GM18870 (cell line): Measurements from ENCODE around the gene LRRC4C.
A peak's percentile ranks its signal among the peaks of the same experiment; 100 is the strongest.

Source experiments
- ATAC-seq: cut with Tn5 transposase; IDR thresholded peaks from one replicate; pipeline ENCODE4 v1.9.1; 2021; ENCODE audit warnings: moderate library complexity; ENCODE audit not compliant: unreplicated experiment

LRRC4C gene

GRCh38 chr11:41333357-41333756 is 126.1 kb downstream of the LRRC4C start:
- ATAC-seq: no peak

DNA sequence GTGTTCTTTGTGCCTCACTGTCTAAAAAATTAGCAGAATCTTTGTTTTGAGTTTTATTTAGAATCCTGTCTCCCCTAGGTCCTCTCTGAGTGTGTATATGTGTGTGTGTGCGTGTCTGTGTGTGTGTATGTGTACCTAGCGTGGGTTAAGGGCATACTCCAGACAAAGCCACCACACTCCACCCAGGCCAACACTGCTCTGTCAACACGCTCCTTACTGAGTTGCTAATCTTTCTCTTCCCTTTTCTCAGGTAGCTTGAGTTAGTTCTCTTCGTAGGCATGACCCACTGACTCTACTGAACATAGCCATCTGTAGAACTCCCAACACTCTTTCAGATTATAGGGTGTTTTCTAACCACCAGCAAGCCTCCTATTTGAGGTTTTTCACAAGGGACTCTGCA is 131.1 kb downstream of the LRRC4C start:
- ATAC-seq: no peak

DNA sequence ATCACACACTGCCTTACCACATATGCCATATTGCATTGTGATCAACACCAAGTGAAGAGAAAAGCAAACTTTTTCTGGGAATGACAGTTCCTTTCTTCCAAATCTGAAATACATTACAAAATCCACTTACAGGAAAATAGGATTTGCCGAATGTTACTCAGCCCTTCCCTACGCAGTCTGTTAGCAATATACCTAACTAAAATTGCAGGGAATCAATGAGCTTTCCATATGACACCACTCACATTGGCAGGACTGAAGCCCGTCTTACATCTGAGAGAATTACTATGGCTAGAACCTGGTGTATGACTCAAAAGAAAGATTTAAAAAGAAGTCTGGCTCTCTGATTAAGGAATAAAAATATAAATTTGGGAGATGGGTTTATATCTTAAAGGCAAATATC is 136.0 kb downstream of the LRRC4C start:
- no peak for ATAC-seq

DNA sequence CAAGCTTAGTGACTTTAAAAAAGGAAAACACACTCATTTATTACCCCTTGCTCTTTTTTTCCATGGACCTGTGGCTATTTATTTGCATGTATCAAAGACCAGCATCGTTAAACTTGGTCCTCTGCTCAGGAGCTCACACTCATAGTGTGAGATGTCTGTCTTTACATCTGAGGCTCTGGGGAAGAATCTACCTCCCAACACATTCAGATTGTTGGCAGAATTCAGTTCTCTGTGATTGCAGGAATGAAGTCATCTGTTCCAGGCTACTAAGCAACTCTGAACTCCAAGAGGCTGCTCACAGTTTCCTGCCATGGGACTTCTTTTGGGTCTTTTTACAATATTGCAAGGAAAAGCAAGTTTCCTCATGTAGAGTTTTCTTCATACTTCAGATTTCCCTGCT is 138.8 kb downstream of the LRRC4C start:
- no peak for ATAC-seq

- no peak for ATAC-seq
These were observed 139.2 kb downstream of the LRRC4C start for GRCh38 chr11:41320238-41320637.

DNA sequence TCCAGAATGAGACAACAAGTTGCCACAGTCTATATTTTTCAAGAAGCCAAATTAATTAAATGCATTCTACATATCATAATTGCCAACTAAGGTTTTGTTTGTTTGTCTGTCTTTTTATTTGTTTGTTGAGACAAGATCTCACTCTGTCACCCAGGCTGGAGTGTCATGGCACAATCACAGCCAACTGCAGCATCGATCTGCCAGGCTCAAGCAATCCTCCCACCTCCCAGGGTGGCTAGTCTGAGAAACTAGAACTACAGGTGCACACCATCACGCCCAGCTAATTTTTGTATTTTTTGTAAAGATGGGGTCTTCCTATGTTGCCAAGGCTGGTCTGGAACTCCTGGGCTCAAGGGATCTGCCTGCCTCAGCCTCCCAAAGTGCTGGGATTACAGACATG is 140.0 kb downstream of the LRRC4C start:
- no peak for ATAC-seq

- ATAC-seq: no peak
These were observed 142.7 kb downstream of the LRRC4C start for GRCh38 chr11:41316751-41317150.

- ATAC-seq: no peak
These were observed 146.2 kb downstream of the LRRC4C start for GRCh38 chr11:41313226-41313625.

DNA sequence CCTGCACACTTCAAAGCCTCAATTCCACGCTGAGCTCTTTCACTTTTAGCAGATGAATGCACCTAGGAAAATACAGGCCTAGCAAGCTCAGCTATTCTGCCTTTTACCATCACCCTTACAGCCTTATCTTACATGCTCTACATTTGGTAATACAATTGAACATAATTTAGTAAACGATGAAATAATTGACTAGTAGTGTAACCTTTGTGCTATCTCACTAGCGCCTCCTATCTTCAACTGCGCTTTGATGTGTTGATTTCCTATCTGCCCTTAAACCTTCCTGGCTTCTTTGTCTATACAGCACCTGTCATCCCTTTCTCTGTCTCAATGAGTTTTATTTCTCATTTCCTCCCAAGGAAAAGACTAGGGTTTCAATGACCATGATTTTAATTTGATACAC is 149.7 kb downstream of the LRRC4C start:
- ATAC-seq: peak; percentile 14

GRCh38 chr11:41309111-41309522 is 150.3 kb downstream of the LRRC4C start:
- peak; percentile 71 for ATAC-seq

DNA sequence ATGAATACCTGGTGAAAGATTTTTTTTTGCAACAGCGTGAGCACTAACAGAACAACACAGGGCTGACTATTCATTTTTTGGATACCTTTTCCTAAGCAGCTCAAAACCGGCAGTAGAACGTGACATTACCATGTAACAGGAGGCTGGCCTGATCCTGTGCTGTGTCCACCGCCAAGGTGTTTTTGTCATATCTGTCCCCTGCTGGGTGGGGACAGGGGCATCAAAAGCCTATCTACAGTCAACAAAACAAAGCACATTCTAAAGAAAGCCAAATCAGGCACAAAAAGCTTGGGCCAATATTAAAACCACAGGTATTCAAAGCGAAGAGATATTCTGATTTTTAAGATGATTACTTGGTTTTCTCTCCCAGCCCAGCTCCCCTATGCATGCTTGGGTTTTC is 151.2 kb downstream of the LRRC4C start:
- ATAC-seq: no peak

DNA sequence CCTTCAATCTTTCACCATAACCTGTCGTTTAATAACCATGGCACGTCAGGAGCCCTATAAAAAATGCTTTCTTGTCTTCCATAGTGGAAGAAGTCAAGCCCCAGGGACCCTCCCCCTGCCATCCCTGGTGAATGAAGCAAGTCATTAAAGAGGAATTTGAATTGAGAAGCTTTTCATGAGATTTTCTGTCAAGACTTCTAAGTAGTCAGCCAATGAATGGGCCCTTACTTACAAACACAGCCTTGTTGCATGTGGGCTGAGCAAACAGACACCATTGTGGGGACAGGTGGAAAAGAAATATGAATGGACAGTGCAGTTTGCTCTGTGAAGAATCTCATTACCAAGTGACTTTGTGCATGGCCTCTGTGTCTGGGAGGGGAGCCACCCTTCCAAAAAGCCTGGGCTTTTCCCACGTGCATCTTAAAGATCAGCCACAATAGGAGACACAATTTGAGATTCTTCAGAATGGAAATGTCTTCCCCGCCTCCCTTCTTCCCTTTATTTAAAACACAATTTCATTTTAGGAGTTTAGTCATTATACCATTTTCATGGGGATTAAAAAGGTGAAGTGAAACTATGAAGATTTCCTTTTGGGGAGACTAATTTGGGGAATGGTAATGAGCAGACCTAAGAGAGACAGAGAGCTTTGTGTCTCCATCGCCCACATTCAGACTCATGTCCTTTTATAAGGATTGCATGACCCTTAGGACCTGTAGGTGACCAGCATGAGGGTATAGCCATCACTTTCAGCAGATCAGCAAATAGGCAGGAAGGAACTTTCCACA is 152.0 kb downstream of the LRRC4C start:
- ATAC-seq: no peak

DNA sequence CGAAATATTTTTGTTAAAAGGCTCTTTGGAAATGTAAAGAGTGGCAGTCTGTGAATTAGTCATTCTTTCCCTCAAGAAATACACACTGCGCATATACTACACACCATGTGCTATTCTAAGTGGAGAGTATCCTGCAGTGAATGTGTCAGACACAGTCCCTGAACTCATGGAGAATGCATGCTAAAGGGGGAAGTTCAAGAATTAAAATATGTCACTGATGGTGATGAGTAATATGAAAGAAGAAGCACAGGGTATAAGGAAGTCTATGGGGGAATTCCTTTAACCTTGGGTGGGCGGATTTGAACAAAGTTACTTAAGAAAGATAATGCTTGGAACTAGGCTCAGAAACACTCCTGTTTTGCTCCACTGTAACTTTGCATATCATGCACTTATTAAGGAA is 153.0 kb downstream of the LRRC4C start:
- peak; percentile 49 for ATAC-seq

DNA sequence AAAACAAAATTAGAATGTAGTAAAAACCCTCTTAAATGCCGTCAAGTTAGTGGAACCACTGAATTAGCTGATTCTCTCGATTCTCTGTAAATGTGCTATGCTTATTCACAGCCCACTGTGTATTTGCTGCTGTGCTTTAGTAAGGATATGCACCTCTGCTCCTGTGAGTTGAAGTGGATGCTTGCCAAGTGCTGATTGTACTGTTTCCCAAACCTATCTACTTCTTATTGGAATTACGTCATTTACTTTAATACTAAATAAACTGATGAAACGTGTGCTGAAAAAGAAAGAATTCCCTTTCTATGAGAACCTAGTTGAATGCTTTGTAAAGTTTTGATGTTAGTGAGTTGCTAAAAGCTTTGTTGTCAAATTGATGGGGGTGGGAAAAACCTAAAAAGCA is 158.4 kb downstream of the LRRC4C start:
- ATAC-seq: no peak

DNA sequence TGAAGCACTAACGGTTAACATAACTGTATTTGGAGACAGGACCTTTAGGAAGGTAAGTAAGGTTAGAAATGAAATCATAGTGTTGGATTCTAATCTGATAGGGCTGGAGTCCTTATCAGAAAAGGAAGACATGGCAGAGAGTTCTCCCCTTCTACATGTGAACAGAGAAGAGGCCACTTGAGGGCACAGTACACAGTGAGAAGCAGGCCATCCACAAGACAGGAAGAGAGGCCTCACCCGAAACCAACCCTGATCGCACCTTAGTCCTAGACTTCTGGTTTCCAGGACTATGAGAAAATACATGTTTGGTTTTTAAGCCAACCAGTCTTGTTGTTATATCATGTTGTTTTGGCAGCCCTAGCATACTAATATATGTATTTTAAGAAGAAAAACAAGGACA is 170.0 kb downstream of the LRRC4C start:
- no peak for ATAC-seq

DNA sequence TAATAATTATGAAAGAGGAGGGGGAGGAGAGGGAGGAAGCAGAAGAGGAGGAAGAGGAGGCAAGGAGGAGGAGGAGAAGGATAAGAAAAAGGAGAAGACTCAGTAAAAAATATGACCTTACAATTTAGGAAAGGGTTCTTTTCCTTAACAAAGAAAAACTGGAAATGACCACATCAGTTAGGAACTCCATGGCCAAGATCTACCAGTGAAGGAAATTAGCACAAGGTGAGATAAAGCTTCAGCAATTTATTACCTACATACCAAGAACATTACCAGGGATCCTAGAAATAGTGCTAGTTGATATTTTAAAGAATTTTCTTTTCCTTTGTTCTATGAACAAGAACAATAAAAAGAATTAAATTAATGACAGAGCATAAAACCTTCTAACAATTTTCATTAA is 172.7 kb downstream of the LRRC4C start:
- ATAC-seq: no peak

DNA sequence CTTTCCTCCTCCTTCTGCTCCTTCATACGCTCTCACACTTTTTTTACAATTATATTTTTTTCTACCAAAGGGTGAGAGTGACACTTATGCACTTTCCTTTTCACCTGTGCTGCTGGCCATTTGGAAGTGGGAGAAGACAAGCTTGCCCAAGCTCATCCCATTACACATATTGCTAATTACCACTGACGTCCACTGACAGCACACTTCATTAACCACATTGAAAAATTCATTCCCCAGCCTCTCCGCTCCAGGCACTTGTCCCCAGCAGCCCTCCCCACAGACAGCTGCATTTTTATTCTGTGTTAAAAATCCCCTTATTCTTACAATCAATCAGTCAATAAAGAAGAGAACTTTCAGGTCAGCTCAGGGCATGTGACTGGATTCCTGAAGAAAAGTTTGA is 175.1 kb downstream of the LRRC4C start:
- no peak for ATAC-seq

- no peak for ATAC-seq
These were observed 176.1 kb downstream of the LRRC4C start for GRCh38 chr11:41283191-41283930.

- ATAC-seq: no peak
These were observed 177.1 kb downstream of the LRRC4C start for GRCh38 chr11:41282395-41282794.

DNA sequence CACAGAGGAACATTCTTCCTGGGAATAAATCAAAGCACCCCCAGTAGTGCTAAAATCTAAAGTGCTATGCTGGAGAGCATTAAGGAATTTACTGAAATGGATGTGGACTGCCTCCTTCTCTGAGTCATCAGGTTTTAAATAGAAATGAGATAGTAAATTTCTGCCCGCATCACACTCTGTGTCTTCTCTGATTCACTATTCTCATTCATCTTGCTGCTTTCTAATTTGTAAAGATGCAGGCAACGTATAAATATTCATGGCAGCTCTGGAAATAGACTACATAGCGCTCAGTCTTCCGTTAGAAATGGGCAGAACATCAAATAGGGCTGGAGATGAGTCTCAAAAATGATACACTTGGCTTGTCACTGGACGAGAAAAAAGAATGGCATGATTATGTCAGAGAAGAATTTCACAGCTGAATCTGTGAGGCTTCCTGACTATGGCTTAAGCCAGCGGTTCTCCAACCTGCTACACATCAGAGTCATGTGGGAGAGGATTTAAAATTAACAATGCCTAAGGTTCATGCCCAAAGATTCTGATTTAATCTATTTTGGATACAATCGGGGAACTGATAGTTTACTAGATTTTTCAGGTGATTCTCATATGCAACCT is 178.2 kb downstream of the LRRC4C start:
- ATAC-seq: no peak

DNA sequence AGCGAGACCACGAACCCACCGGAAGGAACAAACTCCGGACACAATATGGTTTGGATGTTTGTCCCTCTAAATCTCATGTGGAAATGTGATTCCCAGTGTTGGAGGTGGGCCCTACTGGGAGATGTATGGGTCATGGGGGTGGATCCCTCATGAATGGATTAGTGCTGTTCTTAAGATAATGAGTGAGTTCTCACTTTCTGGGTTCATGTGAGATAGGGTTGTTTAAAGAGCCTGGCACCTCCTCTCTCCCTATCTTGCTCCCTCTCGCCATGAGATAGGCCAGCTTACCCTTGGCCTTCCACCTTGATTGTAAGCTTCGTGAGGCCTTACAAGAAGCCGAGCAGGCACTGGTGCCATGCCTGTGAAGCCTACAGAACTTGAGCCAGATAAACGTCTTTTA is 184.6 kb downstream of the LRRC4C start:
- no peak for ATAC-seq

- ATAC-seq: no peak
These were observed 185.5 kb downstream of the LRRC4C start for GRCh38 chr11:41273908-41274307.
